ENCODE results near the gene THOC2.

- TF ChIP-seq POLR2A (IDR thresholded peaks at IDR 0.05) (no peak), CTCF (IDR thresholded peaks at IDR 0.05) (no peak)
Measured at GRCh38 chrX:123756320-123756719, 23.5 kb upstream of the THOC2 start.

Data from adrenal gland (tissue), 5 donors.